ENCODE measurements around the gene CDK5R2. TPM values are rescaled to one million over a fixed set of nuclear protein-coding genes. Genes with fewer than 3 reads are reported as not detected.

Gene CDK5R2
- total RNA-seq, result not detected in 2 replicates

DNA sequence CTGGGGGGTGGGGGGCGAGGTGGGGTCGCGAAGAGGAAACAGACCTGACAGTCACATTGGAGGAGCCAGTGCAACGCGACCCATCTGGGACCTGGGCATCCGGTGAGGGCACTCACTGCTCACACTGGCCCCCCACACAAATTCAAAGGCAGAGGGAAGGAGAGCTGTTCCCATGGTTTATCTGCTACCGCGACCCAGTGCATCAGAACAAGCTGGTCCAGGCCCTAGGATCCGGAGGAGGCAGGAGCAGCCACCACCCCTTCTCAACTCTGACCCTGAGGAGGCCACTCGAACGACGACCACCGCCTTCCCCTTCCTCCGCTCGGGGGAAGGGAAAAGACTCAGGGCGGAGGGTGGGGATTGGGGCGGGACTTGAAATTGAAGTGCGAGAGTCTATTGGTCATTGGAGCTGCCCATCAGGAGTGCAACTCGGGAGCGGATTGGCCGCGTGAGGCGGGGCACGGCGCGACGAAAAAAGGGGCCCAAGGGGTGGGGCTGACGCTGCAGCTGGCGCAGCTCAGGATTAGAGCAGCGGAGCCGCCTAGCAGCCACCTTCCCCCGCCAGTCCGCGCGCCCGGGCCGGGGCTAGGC is at the start of gene CDK5R2:
Gene CDK5R2, plus strand, starts transcription at position 526 of the 591 bp plus-strand sequence. CDS start 155 bp downstream, outside the sequence.

DNA sequence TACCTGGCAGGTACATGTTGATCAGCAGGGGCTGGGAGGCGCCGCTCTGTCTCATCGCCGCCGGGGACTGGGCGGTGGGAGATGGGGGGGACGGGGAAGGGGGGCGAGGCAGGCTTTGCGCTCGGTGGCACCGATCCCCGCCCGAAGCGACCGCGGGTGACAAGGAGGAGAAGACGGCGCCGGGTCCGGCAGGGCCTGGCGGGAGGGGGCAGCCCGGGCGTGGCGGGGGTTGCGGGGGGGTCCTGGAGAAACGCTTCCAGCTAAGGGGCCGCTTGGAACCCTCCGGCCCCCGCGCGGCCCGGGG is 25.5 kb downstream of the CDK5R2 start, which contains the start of gene FEV:
Gene FEV, minus strand, starts transcription at position 164 of the 304 bp plus-strand sequence. Its CDS starts 109 bp downstream, at position 55.

DNA sequence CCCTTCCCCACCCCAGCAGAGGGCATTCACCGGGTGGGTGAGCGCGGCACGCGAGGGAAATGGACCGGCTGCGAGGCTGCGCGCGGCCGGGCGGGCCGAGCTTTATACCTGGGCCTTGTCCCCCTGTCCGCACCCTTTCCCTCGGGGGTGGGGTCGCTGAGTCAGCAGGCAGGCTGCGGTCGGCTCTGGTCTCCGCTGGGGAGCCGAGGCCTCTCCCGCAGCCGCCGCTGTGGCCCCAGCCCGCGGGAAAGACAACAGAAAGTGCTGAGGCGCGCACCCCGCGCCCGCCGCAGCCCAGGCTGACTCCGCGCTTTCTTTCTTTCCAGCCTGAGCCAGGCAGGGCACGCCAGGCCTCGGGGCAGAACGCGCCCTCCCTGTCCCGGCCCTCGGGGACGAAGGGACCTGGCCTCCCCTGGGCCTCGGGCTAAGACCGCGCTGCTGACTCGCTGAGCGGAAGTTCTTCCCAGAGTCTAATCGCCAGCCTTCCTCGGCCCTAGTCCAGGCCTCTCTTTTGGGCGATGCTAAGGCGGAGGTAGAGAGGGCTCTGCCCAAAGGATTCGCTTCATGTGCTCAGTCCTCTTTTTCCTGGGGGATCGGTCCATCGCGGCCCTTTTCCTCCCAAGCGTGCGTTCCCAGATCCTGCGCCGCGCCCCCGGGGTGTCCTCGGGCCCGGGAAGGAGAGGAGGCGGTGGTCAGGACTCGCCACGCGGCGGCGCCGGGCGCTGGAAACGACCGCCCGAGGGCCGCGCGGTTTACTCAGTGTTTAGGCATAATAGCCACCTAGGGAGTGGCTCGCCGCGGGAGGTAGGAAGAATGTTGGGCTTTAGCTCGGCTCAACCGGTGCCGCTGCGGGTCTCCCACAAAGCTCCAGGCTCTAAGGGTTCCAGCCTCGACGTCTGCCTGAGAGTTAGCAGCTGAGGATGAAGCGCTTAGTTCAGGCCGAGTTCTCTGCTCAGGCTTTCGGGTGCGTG is 34.2 kb downstream of the CDK5R2 start, which contains the start of gene CRYBA2:
Gene CRYBA2, minus strand, starts transcription at position 78 of the 971 bp plus-strand sequence. CDS start 246 bp downstream, outside the sequence.

Small RNA genes within 50 kb of the gene (small RNA-seq; reads per million reads assigned to genes)
- gene MIR375 (not detected), gene RNU6-642P (not detected)

Other genes with a start within 250 kb of the CDK5R2 start
- 17.0 and 17.3 TPM in 2 replicates for gene TTLL4, start 248.8 kb upstream of the CDK5R2 start, total RNA-seq
- 1.1 and 2.4 TPM in 2 replicates for gene CYP27A1, start 177.5 kb upstream of the CDK5R2 start, total RNA-seq
- gene PRKAG3, start 127.9 kb upstream of the CDK5R2 start, total RNA-seq, result not detected in 2 replicates
- gene WNT6, start 99.9 kb upstream of the CDK5R2 start, total RNA-seq, result 1.1 and 21.2 TPM in 2 replicates
- gene WNT10A, start 78.8 kb upstream of the CDK5R2 start, total RNA-seq, result under 0.01 and 0.11 TPM in 2 replicates
- not detected in 2 replicates for gene FEV, start 25.5 kb downstream of the CDK5R2 start, total RNA-seq
- gene CRYBA2, start 33.8 kb downstream of the CDK5R2 start, total RNA-seq, result not detected in 2 replicates
- gene CFAP65, start 81.8 kb downstream of the CDK5R2 start, total RNA-seq, result not detected in 2 replicates
- gene IHH, start 101.3 kb downstream of the CDK5R2 start, total RNA-seq, result under 0.01 TPM in 1 of 2 replicates, not detected in the other
- gene NHEJ1, start 201.1 kb downstream of the CDK5R2 start, total RNA-seq, result 21.9 and 23.6 TPM in 2 replicates
- 0.54 and 2.0 TPM in 2 replicates for gene SLC23A3, start 210.4 kb downstream of the CDK5R2 start, total RNA-seq
- 13.4 and 14.5 TPM in 2 replicates for gene CNPPD1, start 217.3 kb downstream of the CDK5R2 start, total RNA-seq
- gene RETREG2, start 218.6 kb downstream of the CDK5R2 start, total RNA-seq, result 75.0 and 85.6 TPM in 2 replicates
- gene ZFAND2B, start 247.1 kb downstream of the CDK5R2 start, total RNA-seq, result 31.4 and 37.8 TPM in 2 replicates

Measured in placental epithelial cell (primary cell).